ENCODE measurements around the gene FPGS.
"Not testable (repeated sequence)": the region's sequence is repeated elsewhere in the genome, so short reads cannot be mapped to it uniquely, and the experiment has no call there.

The FPGS gene

DNA sequence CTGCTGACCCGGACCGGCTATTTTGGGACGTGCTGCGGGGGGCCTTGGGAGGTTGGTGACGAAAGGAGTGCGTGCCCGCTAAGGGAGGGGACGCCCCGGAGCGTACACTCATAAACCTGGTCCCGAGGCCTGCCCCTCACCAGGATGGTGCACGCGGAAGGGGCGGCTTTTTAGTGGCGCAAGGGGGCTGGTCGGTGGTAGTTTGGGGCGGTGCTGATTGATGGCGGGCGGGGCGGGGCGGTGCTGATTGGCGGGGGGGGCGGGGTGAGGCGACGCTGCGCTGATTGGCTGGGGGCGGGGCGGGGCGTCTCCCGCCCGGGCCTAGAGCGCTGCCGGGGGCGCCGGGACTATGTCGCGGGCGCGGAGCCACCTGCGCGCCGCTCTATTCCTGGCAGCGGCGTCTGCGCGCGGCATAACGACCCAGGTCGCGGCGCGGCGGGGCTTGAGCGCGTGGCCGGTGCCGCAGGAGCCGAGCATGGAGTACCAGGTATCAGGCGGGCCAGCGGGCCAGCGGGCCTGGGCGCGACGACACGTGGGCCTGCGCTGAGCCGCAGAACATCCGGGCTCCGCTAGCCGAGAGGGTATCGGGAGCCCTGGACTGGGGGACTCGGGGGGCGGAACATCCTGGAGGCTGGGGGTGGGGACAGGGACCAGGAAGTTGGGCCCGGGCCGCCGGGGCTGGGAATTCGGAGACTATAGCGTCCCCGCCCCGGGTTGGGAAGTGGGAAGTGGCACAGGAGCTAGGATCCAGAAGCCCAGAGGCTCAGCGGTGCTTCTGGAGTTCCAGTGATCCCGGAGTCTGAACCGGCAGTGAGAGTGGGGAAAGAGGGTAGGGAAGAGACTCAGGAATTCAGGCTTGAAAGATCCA lies at the start of gene FPGS:
Gene FPGS, plus strand, starts transcription at position 307 of the 868 bp plus-strand sequence. Its CDS starts 43 bp downstream, at position 350.
- DNase-seq (ENCODE audit: low read depth): peak; percentile 91

DNA sequence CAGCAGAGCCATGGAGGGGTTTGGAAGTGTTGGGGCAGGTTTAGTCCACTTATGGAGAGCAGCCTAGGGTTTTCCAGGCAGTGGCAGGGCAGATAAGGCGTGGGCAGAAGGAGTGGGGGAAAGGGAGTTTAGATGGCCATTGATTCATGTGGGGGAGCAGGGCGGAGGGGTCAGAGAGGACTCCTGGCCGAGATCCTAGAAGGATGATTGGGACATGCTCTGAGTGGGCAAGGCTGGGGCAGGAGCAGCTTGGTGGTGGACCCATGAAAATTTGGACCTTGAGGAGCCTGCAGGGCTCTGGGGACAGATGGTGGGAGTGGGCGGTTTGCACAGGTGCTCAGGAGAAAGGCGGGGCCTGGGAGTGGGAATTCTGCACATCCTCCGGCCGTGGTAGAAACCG lies 49.5 kb upstream of the FPGS start:
- no peak for DNase-seq (ENCODE audit: low read depth)

- no peak for DNase-seq (ENCODE audit: low read depth)
Observed at GRCh38 chr9:127753622-127754021, 49.1 kb upstream of the FPGS start.

DNA sequence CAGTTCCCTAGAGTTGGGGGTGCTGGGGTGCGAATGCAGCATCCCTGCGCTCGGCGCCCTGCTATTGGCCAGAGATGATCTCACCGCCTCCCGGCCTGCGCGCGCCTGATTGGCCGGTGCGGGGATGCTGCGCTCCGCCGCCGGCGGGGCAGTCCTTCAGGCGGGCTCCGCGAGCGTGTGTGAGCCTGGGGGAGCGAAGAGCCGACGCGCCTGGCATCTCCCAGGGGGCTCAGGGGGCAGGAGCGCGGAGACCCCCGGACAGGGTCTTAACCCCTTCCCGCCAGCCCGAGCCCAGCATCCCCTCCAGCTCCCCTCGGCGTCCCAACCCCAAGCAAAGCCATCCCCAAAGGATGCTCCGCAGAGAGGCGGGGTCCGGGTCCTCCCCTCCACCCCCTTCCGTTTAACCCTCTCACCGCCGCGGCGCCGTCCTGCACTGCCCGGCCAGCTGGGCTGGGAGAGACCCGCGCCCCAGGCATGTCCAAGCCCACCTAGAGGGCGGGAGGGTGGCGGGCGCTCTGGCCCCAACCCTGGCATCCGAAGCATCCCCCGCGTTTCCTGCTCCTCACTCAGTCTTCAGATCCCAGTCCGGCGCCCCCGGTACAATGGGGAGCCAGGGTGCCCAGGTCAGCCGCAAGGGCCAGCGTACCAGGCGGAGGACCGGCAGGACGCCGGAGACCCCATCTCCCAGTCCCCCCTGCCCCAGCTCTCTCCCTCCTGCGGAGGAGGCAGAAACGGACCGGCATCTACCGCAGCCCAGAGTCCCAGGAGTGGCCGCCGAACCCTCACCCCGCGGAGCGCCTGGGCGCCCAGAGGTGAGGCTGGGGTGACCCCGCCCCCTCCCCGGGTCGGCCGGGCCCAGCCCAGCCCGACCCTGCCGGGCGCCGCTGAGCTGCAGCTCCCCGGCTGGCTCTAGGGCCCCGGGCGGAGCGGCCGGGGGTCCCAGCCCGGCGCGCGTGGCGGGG lies 48.3 kb upstream of the FPGS start:
- peak; percentile 42 for DNase-seq (ENCODE audit: low read depth)

DNA sequence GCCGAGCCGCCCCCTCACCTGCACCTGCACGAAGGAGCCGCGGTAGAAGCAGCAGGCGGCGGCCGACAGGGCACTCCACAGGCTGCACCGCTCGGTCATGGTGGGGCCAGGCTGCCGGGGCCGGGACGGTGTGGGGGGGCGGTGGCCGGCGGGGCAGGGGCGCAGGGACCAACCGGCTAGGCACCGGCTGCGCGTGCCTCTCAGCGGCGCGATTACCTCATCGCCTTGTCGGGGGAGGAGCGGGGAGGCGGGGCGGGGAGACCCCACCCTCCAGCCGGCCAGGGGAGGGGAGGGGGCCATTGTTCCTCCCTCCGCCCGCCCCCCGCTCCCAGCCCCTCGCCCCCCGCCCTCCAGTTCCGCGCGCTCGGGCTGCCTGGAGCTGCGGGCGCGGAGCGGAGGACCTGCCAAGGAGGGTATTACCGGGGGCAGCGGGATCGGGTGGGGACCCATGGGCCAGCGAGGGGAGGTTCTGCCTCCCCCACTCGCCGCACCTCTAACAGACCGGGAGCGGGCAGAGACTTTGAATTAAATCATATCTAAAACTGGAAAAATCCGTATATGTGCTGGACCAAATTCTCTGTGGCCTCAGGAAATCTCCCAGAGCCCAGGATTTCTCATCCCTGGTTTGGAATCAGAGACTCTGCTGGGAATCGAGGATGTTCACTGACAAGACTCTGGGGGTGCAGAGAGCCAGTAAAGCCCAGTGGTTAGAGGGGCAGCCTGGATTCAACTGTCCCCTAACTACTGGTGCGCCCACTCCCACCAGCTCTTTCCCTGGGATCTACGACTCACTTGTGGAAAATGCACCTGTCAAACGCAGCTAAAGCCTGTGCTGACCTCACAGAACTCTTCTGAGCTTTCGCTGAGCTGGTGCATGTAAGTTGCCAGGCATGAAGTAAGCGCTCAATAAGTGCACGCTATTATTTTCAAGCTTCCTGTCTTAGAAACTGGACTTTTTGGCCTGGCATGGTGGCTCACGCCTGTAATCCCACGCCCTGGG lies 47.3 kb upstream of the FPGS start:
- no peak for DNase-seq (ENCODE audit: low read depth)

GRCh38 chr9:127756233-127756632 lies 46.4 kb upstream of the FPGS start:
- DNase-seq (ENCODE audit: low read depth): no peak

- not testable (repeated sequence) for DNase-seq (ENCODE audit: low read depth)
Observed at GRCh38 chr9:127756776-127757175, 45.9 kb upstream of the FPGS start.

DNA sequence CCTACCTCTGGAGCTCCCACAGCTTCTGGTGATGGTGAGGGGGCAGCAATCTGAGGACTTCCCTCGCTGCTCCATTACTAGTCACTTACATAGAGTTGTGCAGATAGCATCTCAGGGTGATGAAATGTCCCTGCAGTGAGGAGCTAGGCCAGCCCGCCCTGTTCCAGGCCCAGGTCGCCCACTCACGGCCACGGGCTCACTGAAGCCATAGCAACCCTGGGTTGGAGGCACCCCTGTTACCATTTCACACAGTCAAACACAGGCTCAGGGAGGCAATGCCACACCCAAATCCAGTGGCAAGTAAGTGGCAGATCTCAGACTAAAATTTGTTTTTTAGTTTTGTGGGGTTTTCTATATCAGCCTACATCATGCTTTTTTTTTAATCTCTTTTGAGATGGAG lies 43.8 kb upstream of the FPGS start:
- no peak for DNase-seq (ENCODE audit: low read depth)

DNA sequence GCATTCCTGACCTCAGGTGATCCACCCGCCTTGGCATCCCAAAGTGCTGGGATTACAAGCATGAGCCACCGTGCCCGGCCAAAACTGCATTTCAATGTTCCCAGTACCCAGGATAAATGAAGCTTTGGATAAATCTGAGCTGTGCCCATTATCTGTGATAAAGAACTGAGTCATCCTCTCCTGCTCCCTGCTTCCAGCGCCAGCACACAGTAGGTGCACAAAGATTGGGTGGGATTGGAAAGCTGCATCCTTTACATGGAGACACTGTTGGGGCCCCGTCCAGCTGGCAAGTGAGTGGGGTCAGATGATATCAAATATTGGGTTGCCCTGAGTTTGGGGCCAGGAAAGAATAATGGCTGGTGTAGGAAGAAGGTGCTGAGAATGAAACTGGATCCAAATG lies 41.6 kb upstream of the FPGS start:
- no peak for DNase-seq (ENCODE audit: low read depth)

DNA sequence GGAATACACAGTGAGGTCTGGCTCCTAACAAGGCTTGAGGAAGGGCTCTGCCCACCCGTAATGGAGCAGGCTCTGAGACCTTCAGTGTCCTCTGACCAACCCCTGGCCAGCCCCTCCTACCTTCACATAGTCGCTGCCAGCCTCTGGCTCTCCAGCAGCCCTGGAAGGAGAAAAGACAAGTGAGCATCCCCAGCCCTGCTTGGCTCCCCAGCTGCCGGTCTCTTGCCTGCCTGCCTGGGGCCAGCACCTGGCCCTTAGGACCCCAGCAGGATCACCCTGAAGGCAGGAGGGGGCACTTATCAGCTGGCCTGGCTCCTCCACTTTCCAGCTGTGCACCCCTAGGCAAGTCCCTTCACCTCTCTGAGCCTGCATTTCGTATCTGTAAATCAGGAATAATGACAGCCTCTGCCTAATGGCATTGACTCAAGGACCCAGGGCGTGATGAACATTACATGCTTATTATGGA lies 41.2 kb upstream of the FPGS start:
- no peak for DNase-seq (ENCODE audit: low read depth)

DNA sequence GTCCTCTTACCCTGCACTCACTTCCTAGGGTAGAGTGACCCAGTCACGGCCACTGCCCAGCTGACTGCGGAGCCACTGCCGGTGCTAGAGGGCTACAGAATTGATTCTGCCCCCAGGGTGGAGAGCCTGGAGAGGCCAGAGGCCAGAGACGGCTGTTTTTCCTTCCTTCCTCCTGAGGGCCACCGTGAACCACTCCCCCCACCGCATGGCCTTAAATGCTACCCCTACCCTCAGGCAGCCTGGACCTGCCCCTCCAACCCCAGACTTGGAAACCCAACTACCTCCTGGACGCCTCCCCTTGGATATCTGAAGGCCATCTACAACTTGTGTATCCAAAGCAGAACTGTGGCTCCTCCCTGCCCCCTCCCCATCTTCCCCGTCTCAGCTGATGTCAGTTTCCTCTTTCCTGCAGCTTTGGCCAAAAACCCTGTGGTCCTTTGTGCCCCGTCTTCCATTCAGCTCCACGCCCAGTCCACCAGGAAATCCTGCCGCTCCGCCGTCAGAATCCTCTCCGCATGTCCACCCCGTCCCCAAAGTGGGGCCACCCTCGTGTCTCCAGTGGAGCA lies 40.5 kb upstream of the FPGS start:
- DNase-seq (ENCODE audit: low read depth): no peak

GRCh38 chr9:127763918-127764384 lies 38.7 kb upstream of the FPGS start:
- DNase-seq (ENCODE audit: low read depth): peak; percentile 27

GRCh38 chr9:127765418-127765817 lies 37.3 kb upstream of the FPGS start:
- DNase-seq (ENCODE audit: low read depth): no peak

GRCh38 chr9:127767410-127767809 lies 35.3 kb upstream of the FPGS start:
- no peak for DNase-seq (ENCODE audit: low read depth)

DNA sequence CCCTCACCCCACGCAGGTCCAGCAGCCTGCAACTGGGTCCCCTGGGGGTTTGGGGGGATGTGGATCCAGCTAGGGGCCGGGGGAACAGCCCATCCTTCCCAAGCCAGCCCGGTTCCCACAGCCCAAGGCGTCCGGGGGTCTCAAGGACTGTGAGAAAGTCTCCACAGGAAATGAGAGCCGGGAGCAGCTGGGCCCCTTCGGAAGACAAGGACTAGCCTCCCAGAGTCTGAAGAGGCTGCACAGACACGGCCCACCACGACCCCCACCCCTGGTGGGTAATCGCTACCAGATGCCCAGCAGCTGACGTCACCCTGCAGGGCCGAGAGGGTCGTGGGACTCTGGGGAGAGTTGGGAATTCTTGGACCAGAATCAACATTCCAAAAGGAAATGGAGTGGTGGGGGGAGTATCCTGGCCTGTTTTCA lies 34.8 kb upstream of the FPGS start:
- DNase-seq (ENCODE audit: low read depth): no peak

GRCh38 chr9:127768698-127769097 lies 34.0 kb upstream of the FPGS start:
- DNase-seq (ENCODE audit: low read depth): no peak

DNA sequence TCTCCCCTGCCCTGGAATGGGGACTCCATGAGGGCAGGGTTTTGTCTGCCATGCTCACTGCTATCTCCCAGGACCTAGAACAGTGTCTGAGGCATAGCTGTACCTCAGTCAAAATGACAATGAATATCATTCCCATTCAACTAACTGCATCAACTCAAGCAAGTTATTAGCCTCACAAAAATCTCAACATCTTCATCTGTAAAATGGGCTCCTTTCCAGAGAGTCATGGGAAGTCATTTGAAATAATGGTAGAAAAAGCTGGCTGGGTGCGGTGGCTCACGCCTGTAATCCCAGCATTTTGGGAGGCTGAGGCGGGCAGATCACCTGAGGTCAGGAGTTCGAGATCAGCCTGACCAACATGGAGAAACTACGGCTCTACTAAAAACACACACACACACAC lies 33.6 kb upstream of the FPGS start:
- no peak for DNase-seq (ENCODE audit: low read depth)

DNA sequence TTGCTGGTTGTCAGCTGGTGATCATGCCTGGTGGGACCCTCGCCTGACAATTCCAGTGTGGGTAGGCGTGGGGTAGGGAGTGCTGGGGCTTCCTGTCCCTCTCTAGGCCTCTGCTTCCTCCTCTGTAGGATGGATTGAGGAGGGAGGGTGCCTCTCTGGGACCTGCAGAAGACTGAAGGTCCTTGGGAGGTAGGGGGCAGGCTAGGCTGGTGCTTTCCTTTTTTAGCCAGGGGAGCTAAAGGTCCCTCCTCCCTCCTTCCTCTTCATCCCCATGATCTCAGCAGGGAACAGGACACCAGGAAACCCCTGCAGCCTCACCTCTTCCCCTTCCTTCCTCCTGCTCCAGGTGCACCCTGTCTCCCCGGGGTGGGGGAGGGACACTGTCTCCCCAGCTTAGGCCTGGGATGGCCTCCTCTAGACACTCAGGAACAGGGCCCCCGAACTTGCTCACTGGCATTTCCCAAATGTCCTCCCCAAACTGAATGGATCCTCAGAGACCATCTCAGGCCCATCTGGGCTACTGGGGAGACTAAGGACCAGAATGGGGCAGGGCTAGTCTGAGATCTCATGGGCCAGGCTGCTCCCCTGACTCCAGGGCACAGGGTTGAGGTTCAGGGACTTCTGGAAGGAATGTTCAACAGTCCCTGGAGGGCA lies 32.6 kb upstream of the FPGS start:
- no peak for DNase-seq (ENCODE audit: low read depth)

DNA sequence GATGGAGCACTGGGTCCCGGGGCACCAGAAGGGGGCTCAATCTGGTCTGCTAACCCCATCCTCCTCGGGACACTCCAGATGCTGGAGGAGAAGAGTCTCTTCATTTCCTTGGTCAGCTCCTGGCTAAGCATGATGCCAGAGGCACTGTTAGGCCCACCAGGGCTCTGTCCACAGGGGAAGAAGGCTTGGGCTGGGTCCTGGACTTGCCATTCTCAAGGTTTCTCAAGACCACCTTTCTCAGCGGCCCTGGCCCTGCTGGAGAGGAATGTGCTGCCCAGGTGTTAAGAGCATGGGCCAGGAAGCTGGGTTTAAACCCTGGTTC lies 32.1 kb upstream of the FPGS start:
- no peak for DNase-seq (ENCODE audit: low read depth)

- DNase-seq (ENCODE audit: low read depth): peak; percentile 97
Observed at GRCh38 chr9:127770905-127771569, 31.6 kb upstream of the FPGS start.
